Panc1 (cell line): ENCODE measurements around the gene DUSP3. TPM values are rescaled to one million over a fixed set of nuclear protein-coding genes. Genes with fewer than 3 reads are reported as not detected.

Experiments used
- ATAC-seq: fragments of 200-7000 bp; cut with Tn5 transposase; 2 replicates; pipeline ENCODE4 v1.9.1; 2020; ENCODE audit warnings: mild to moderate bottlenecking, moderate library complexity
- BruUV-seq: library from RNA; stranded (reverse); fragments of 400-500 nt; replicated peaks from 2 replicates; lab custom pipeline; 2021; lab: Mats Ljungman, UMichigan
- CTCF ChIA-PET: fragments of 300-600 bp; sonication (Branson Sonifier 250); formaldehyde crosslinking; loops from one replicate; lab custom pipeline; 2022; ENCODE audit warnings: antibody characterized with exemption; lab: Charles Lee
- POLR2A ChIA-PET: fragments of 300-600 bp; sonication (Branson Sonifier 250); formaldehyde crosslinking; loops from one replicate; lab custom pipeline; 2022; ENCODE audit warnings: antibody characterized with exemption; lab: Charles Lee
- DNase-seq: peaks from one replicate; pipeline ENCODE4 v3.0.0-alpha.2; 2010; ENCODE audit warnings: low read depth, low spot score
- H3K27ac ChIP-seq: 2 replicates; pipeline ENCODE4 v1.5.1; 2011; ENCODE audit warnings: mild to moderate bottlenecking, low read length, inconsistent platforms
- H3K27me3 ChIP-seq: fragments of 200-500 bp; sonication (Bioruptor generic); 2 replicates; pipeline ENCODE4 v1.6.0; 2014; ENCODE audit warnings: low read length, inconsistent platforms; ENCODE audit not compliant: control insufficient read depth, insufficient read depth
- H3K36me3 ChIP-seq: fragments of 200-500 bp; sonication (Bioruptor generic); 2 replicates; pipeline ENCODE4 v1.5.1; 2014; ENCODE audit warnings: inconsistent platforms, mild to moderate bottlenecking, low read length, moderate library complexity; ENCODE audit not compliant: control insufficient read depth, insufficient read depth
- H3K4me1 ChIP-seq: 2 replicates; pipeline ENCODE4 v1.5.1; 2011; ENCODE audit warnings: inconsistent platforms, mild to moderate bottlenecking, low read length, moderate library complexity; ENCODE audit not compliant: control insufficient read depth, insufficient read depth
- H3K4me3 ChIP-seq, 2 experiments: 2 replicates each; pipeline ENCODE4 v1.5.1; 2011 to 2012; ENCODE audit warnings: low read depth in 2 of 2, low read length in 2 of 2, mild to moderate bottlenecking in 2 of 2, inconsistent platforms in 1 of 2, moderate library complexity in 1 of 2
- H3K9me3 ChIP-seq: fragments of 200-500 bp; sonication (Bioruptor generic); 2 replicates; pipeline ENCODE4 v1.5.1; 2014; ENCODE audit warnings: low read depth, mild to moderate bottlenecking, inconsistent platforms, low read length, moderate library complexity; ENCODE audit not compliant: control insufficient read depth, insufficient read depth
- POLR2AphosphoS5 ChIP-seq: IDR thresholded peaks from 2 replicates; pipeline ENCODE4 v1.6.1; 2012; ENCODE audit warnings: mild to moderate bottlenecking, low read depth, low read length, moderate library complexity
- REST ChIP-seq, 2 experiments: IDR thresholded peaks; 2 replicates each; pipeline ENCODE4 v1.6.1; 2011 to 2012; ENCODE audit warnings: low read depth in 2 of 2, control low read depth in 1 of 2, low read length in 1 of 2, mild to moderate bottlenecking in 1 of 2, moderate library complexity in 1 of 2; ENCODE audit not compliant: insufficient read depth in 1 of 2
- SIN3A ChIP-seq: IDR thresholded peaks from 2 replicates; pipeline ENCODE4 v1.6.1; 2012; ENCODE audit warnings: low read depth, mild to moderate bottlenecking, low read length, moderate library complexity, borderline replicate concordance; ENCODE audit not compliant: insufficient read depth
- TCF7L2 ChIP-seq: IDR thresholded peaks from 2 replicates; pipeline ENCODE4 v1.6.1; 2011; ENCODE audit warnings: mild to moderate bottlenecking, low read depth, low read length, inconsistent platforms
- in situ Hi-C: cut with HindIII; loops from 2 replicates; pipeline ENCODE4 v1.10.0; 2016; ENCODE audit warnings: low sequenced_read_pairs, low pct_unique_long_range_greater_than_20kb
- intact Hi-C: fragments of 100-400 bp; cut with micrococcal nuclease; formaldehyde crosslinking; loops from one replicate; pipeline ENCODE4 v1.10.0; 2022; ENCODE audit not compliant: unreplicated experiment
- total RNA-seq: library from RNA; stranded (reverse); gene quantifications from one replicate; pipeline ENCODE4 v1.2.1, GENCODE V29; 2021; ENCODE audit not compliant: unreplicated experiment
- TF ChIP-seq, protein P1 (sequence below): fragments of 450-650 bp; IDR thresholded peaks from 2 replicates; pipeline ENCODE4 v1.5.1; 2017; ENCODE audit warnings: mild to moderate bottlenecking

DUSP3 gene
- total RNA-seq, 1 experiment from 2014 or later = 41.6 TPM

- DNase-seq = no peak
- no peak for ATAC-seq
- intact Hi-C loops = no loop called here
- in situ Hi-C loops = no loop called here
- BruUV-seq = no TSS peak
- TF ChIP-seq SIN3A = no peak
- TF ChIP-seq, protein P1, sequence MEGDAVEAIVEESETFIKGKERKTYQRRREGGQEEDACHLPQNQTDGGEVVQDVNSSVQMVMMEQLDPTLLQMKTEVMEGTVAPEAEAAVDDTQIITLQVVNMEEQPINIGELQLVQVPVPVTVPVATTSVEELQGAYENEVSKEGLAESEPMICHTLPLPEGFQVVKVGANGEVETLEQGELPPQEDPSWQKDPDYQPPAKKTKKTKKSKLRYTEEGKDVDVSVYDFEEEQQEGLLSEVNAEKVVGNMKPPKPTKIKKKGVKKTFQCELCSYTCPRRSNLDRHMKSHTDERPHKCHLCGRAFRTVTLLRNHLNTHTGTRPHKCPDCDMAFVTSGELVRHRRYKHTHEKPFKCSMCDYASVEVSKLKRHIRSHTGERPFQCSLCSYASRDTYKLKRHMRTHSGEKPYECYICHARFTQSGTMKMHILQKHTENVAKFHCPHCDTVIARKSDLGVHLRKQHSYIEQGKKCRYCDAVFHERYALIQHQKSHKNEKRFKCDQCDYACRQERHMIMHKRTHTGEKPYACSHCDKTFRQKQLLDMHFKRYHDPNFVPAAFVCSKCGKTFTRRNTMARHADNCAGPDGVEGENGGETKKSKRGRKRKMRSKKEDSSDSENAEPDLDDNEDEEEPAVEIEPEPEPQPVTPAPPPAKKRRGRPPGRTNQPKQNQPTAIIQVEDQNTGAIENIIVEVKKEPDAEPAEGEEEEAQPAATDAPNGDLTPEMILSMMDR = no peak
- ChIA-PET CTCF (interaction anchor here (0.7 kb wide), 1 partner anchor 19 kb away, joined by 3 read pairs; no protein-coding TSS in a partner anchor), POLR2A (no interaction called here)
- no peak overlapping the region for H3K4me3 ChIP-seq
- no peaks in the 10 kb centered on the region for H3K36me3 ChIP-seq
- no peak overlapping the region for H3K27ac ChIP-seq
- no peaks in the 10 kb centered on the region for H3K4me1 ChIP-seq
- no peaks in the 10 kb centered on the region for H3K27me3 ChIP-seq
- no peaks in the 10 kb centered on the region for H3K9me3 ChIP-seq
Measured at GRCh38 chr17:43740541-43740940, 38.2 kb downstream of the DUSP3 start.

GRCh38 chr17:43737722-43738121 is 41.1 kb downstream of the DUSP3 start:
- CTCF ChIA-PET = no interaction called here
- no peak for ATAC-seq
- in situ Hi-C loops = no loop called here
- Histone ChIP-seq H3K27me3 (no peaks in the 10 kb centered on the region), H3K36me3 (no peaks in the 10 kb centered on the region), H3K9me3 (no peaks in the 10 kb centered on the region), H3K4me1 (no peaks in the 10 kb centered on the region), H3K4me3 (no peak overlapping the region), H3K27ac (no peak overlapping the region)
- no peak for DNase-seq
- POLR2A ChIA-PET = no interaction called here
- intact Hi-C loops = no loop called here
- TF ChIP-seq POLR2AphosphoS5 (no peak), TCF7L2 (no peak), SIN3A (no peak), REST (IDR thresholded peaks at IDR 0.05; ENCODE audit: insufficient read depth in 1 of 2, low read depth in 2 of 2, low read length in 1 of 2) (no peak)
- TF ChIP-seq, protein P1 = no peak
- BruUV-seq = no TSS peak
